ENCODE measurements around the gene ARTN. TPM values are rescaled to one million over a fixed set of nuclear protein-coding genes. Genes with fewer than 3 reads are reported as not detected.

ARTN gene
- total and polyA plus RNA-seq, 9 of the 15 experiments (the other 6 are each of a cell fraction or from before 2014, with no cell fraction given), result 0.06 to 0.38 TPM; not detected in 7

GRCh38 chr1:43975249-43975961 is 41.8 kb downstream of the ARTN start (continued):
- TF ChIP-seq ETV1 (tag; conservative IDR thresholded peaks at IDR 0.05; ENCODE audit: low read depth) (no peak), BACH1 (tag; IDR thresholded peaks at IDR 0.05) (no peak), TRIM28 (IDR thresholded peaks at IDR 0.05) (no peak), TRIM24 (IDR thresholded peaks at IDR 0.05) (no peak), KLF16 (IDR thresholded peaks at IDR 0.05) (peak; percentile 67; the same call in 1 of the 2 replicates), KHSRP (IDR thresholded peaks at IDR 0.05) (no peak), TEAD2 (tag; IDR thresholded peaks at IDR 0.05) (no peak), HNRNPLL (IDR thresholded peaks at IDR 0.05; ENCODE audit: low read depth, low read length, poor library complexity, severe bottlenecking) (no peak), PYGO2 (tag; IDR thresholded peaks at IDR 0.05) (no peak), SMARCA4 (IDR thresholded peaks at IDR 0.05) (peak; percentile 46; the same call in 1 of the 2 replicates), FOXA3 (CRISPR knock-in tag; conservative IDR thresholded peaks at IDR 0.05 in 1 of 2, IDR thresholded peaks at IDR 0.05 in 1 of 2) (peak; percentile 86 to 95), RBM14 (IDR thresholded peaks at IDR 0.05; ENCODE audit: borderline replicate concordance, insufficient read depth, low read depth, low read length) (0 out of 2 replicates have a peak, but pooled peaks have one; percentile 70), GABPB1 (CRISPR knock-in tag; IDR thresholded peaks at IDR 0.05) (no peak), CHCHD3 (CRISPR knock-in tag; IDR thresholded peaks at IDR 0.05) (no peak), IFI16 (CRISPR knock-in tag; IDR thresholded peaks at IDR 0.05) (no peak), ZNF639 (CRISPR knock-in tag; conservative IDR thresholded peaks at IDR 0.05 in 1 of 2, IDR thresholded peaks at IDR 0.05 in 1 of 2) (peak in 1 of 2 experiments; percentile 63; a peak in 2 of 4 replicates), STAT5B (CRISPR knock-in tag; IDR thresholded peaks at IDR 0.05) (no peak), EWSR1 (IDR thresholded peaks at IDR 0.05; ENCODE audit: borderline replicate concordance, low read depth, partially characterized antibody) (no peak), CCAR2 (IDR thresholded peaks at IDR 0.05; ENCODE audit: low read depth, low read length) (no peak), MIER1 (IDR thresholded peaks at IDR 0.05; ENCODE audit: low read depth) (no peak), NR2C2 (CRISPR knock-in tag; IDR thresholded peaks at IDR 0.05) (no peak), NR2C2 (tag; IDR thresholded peaks at IDR 0.05) (no peak), RBM22 (IDR thresholded peaks at IDR 0.05; ENCODE audit: low read depth, low read length, poor library complexity, severe bottlenecking) (no peak)
- TF ChIP-seq, protein P1, sequence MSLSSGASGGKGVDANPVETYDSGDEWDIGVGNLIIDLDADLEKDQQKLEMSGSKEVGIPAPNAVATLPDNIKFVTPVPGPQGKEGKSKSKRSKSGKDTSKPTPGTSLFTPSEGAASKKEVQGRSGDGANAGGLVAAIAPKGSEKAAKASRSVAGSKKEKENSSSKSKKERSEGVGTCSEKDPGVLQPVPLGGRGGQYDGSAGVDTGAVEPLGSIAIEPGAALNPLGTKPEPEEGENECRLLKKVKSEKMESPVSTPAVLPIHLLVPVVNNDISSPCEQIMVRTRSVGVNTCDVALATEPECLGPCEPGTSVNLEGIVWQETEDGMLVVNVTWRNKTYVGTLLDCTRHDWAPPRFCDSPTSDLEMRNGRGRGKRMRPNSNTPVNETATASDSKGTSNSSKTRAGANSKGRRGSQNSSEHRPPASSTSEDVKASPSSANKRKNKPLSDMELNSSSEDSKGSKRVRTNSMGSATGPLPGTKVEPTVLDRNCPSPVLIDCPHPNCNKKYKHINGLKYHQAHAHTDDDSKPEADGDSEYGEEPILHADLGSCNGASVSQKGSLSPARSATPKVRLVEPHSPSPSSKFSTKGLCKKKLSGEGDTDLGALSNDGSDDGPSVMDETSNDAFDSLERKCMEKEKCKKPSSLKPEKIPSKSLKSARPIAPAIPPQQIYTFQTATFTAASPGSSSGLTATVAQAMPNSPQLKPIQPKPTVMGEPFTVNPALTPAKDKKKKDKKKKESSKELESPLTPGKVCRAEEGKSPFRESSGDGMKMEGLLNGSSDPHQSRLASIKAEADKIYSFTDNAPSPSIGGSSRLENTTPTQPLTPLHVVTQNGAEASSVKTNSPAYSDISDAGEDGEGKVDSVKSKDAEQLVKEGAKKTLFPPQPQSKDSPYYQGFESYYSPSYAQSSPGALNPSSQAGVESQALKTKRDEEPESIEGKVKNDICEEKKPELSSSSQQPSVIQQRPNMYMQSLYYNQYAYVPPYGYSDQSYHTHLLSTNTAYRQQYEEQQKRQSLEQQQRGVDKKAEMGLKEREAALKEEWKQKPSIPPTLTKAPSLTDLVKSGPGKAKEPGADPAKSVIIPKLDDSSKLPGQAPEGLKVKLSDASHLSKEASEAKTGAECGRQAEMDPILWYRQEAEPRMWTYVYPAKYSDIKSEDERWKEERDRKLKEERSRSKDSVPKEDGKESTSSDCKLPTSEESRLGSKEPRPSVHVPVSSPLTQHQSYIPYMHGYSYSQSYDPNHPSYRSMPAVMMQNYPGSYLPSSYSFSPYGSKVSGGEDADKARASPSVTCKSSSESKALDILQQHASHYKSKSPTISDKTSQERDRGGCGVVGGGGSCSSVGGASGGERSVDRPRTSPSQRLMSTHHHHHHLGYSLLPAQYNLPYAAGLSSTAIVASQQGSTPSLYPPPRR (CRISPR knock-in tag; IDR thresholded peaks at IDR 0.05; ENCODE audit: borderline replicate concordance), result no peak; the same call in 1 of the 2 replicates

Data from K562 (cell line).